ENCODE results near the gene STAP2. TPM values are rescaled to one million over a fixed set of nuclear protein-coding genes. Genes with fewer than 3 reads are reported as not detected.

Gene STAP2
- total RNA-seq, 2 experiments from 2014 or later: 1.7 to 1.8 TPM

DNA sequence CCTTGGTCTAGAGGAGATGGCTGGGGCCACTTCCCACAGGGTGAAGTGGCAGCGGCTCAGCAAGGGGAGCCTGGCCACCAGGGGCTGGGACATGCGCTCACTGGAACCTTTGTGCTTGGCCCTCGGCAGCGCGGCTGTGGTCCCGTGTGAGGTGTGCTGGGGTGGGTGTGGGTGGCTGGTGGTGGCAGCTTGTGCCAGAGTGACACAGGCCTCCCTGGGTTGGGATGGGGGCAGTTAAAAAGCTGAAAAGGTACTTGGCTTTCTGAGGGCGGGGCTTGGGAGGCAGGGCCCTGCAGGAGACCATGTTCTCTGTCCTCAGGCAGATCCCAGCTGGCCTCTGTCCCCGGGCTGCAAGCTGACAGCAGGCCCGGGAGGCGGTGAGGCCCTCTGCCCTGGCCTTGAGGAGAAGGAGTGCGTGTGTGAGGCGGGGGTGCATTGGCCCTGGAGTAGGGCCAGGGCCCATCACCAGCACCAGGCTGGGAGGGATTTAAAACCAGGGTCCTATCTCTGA, 22.1 kb upstream of the STAP2 start:
- CTCF ChIA-PET: no interaction called here
- H3K27me3 Mint-ChIP-seq: no peaks in the 10 kb centered on the region
- DNase-seq (peak in 1 of 14 experiments; percentile 26), ATAC-seq (ENCODE audit: poor library complexity) (no peak)
- intact Hi-C loops (cut with DNase I, micrococcal nuclease): no loop called here
- no peak overlapping the region for H3K4me3 Mint-ChIP-seq
- no peak overlapping the region for H3K27ac Mint-ChIP-seq
- POLR2A ChIA-PET: no interaction called here
- H3K9me3 Mint-ChIP-seq: no peaks in the 10 kb centered on the region
- H3K27me3 ChIP-seq (ENCODE audit: control insufficient read depth in 1 of 2, insufficient read depth in 2 of 2, low read length in 2 of 2): no peaks in the 10 kb centered on the region
- no peaks in the 10 kb centered on the region for H3K4me1 Mint-ChIP-seq (ENCODE audit: low read depth)
- no peak overlapping the region for H3K27ac ChIP-seq (ENCODE audit: low read depth in 1 of 2, low read length in 2 of 2)
- no peaks in the 10 kb centered on the region for H3K9me3 ChIP-seq (ENCODE audit: control insufficient read depth in 1 of 2, insufficient read depth in 1 of 2, low read length in 2 of 2)
- no peak overlapping the region for H3K4me3 ChIP-seq (ENCODE audit: low read length)
- peaks cover 18% of the 10 kb centered on the region for H3K36me3 Mint-ChIP-seq (ENCODE audit: low read depth)
- peaks cover 73% of the 10 kb centered on the region for H3K36me3 ChIP-seq (ENCODE audit: insufficient read depth, low read length)
- no peaks in the 10 kb centered on the region for H3K4me1 ChIP-seq (ENCODE audit: insufficient read depth, low read length)
- TF ChIP-seq, protein P1, sequence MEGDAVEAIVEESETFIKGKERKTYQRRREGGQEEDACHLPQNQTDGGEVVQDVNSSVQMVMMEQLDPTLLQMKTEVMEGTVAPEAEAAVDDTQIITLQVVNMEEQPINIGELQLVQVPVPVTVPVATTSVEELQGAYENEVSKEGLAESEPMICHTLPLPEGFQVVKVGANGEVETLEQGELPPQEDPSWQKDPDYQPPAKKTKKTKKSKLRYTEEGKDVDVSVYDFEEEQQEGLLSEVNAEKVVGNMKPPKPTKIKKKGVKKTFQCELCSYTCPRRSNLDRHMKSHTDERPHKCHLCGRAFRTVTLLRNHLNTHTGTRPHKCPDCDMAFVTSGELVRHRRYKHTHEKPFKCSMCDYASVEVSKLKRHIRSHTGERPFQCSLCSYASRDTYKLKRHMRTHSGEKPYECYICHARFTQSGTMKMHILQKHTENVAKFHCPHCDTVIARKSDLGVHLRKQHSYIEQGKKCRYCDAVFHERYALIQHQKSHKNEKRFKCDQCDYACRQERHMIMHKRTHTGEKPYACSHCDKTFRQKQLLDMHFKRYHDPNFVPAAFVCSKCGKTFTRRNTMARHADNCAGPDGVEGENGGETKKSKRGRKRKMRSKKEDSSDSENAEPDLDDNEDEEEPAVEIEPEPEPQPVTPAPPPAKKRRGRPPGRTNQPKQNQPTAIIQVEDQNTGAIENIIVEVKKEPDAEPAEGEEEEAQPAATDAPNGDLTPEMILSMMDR (IDR thresholded peaks at IDR 0.05): no peak

DNA sequence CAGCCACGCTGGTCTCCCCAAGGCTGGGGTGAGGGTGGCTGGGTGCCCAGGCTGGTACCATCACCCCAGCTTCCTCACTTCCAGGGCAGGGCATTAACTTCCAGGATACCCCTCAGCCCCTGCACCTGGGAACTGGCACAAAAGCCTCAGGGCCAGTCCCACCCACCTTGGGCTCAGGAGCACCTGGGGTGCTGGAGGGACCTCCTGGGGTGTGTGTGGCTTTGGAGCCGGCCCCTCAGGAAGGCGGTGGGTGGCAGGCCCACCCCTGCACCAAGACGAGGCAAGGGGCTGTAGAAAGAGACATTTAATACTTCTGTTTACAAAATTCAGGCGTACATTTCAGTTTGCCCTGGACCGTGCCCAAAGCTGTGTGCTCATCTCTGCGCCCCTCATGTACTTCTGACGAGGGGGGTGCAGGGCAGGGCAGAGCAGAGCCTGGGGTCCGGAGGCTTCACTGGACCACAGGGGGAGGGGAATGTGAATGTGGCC, 21.5 kb upstream of the STAP2 start:
- H3K27me3 Mint-ChIP-seq: no peaks in the 10 kb centered on the region
- Histone ChIP-seq H3K27me3 (ENCODE audit: control insufficient read depth in 1 of 2, insufficient read depth in 2 of 2, low read length in 2 of 2) (no peaks in the 10 kb centered on the region), H3K4me1 (ENCODE audit: insufficient read depth, low read length) (no peaks in the 10 kb centered on the region), H3K9me3 (ENCODE audit: control insufficient read depth in 1 of 2, insufficient read depth in 1 of 2, low read length in 2 of 2) (no peaks in the 10 kb centered on the region), H3K36me3 (ENCODE audit: insufficient read depth, low read length) (peaks cover 67% of the 10 kb centered on the region), H3K27ac (ENCODE audit: low read depth in 1 of 2, low read length in 2 of 2) (no peak overlapping the region), H3K4me3 (ENCODE audit: low read length) (no peak overlapping the region)
- H3K9me3 Mint-ChIP-seq: no peaks in the 10 kb centered on the region
- DNase-seq (no peak), ATAC-seq (ENCODE audit: poor library complexity) (no peak)
- H3K27ac Mint-ChIP-seq: no peak overlapping the region
- POLR2A ChIA-PET: no interaction called here
- TF ChIP-seq, protein P1 (IDR thresholded peaks at IDR 0.05): no peak
- H3K4me1 Mint-ChIP-seq (ENCODE audit: low read depth): no peaks in the 10 kb centered on the region
- peaks cover 18% of the 10 kb centered on the region for H3K36me3 Mint-ChIP-seq (ENCODE audit: low read depth)
- CTCF ChIA-PET: no interaction called here
- intact Hi-C loops (cut with DNase I, micrococcal nuclease): no loop called here
- H3K4me3 Mint-ChIP-seq: no peak overlapping the region

DNA sequence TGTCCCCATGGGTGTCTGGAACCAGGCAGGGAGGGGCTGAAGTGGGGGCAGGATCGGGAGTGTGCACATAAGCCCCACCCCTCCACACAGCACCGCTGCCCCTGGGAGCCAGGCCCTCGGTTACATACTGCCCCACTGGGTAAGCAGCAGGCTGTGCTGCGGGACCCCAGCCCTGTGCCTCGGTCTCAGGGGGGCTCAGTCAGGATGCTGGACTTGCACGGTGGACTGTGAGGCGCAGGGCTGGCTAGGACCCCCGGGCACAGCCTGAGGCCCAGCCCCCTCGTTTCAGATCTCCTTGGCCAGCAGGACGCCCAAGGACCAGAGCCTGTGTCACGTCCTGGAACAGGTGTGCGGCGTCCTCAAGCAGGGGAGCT, 21.0 kb upstream of the STAP2 start:
- ChIA-PET POLR2A (no interaction called here), CTCF (no interaction called here)
- H3K4me1 ChIP-seq (ENCODE audit: insufficient read depth, low read length): no peaks in the 10 kb centered on the region
- DNase-seq: peak in 1 of 14 experiments; percentile 27
- Mint-ChIP-seq H3K27me3 (no peaks in the 10 kb centered on the region), H3K4me3 (no peak overlapping the region), H3K36me3 (ENCODE audit: low read depth) (peaks cover 18% of the 10 kb centered on the region), H3K4me1 (ENCODE audit: low read depth) (no peaks in the 10 kb centered on the region), H3K9me3 (no peaks in the 10 kb centered on the region), H3K27ac (no peak overlapping the region)
- H3K9me3 ChIP-seq (ENCODE audit: control insufficient read depth in 1 of 2, insufficient read depth in 1 of 2, low read length in 2 of 2): no peaks in the 10 kb centered on the region
- peaks cover 62% of the 10 kb centered on the region for H3K36me3 ChIP-seq (ENCODE audit: insufficient read depth, low read length)
- no peak overlapping the region for H3K4me3 ChIP-seq (ENCODE audit: low read length)
- no peak for ATAC-seq (ENCODE audit: poor library complexity)
- no peaks in the 10 kb centered on the region for H3K27me3 ChIP-seq (ENCODE audit: control insufficient read depth in 1 of 2, insufficient read depth in 2 of 2, low read length in 2 of 2)
- intact Hi-C loops (cut with DNase I, micrococcal nuclease): no loop called here
- TF ChIP-seq, protein P1 (IDR thresholded peaks at IDR 0.05): no peak
- no peak overlapping the region for H3K27ac ChIP-seq (ENCODE audit: low read depth in 1 of 2, low read length in 2 of 2)
